Uterus (tissue), 4 donors: ENCODE data around the gene H6PD. TPM values are rescaled to one million over a fixed set of nuclear protein-coding genes. Genes with fewer than 3 reads are reported as not detected.

Experiments
- DNase-seq, 2 donors: peaks; one replicate each; pipeline ENCODE4 v3.0.0-alpha.2; 2019 to 2020
- H3K27ac ChIP-seq, 2 donors: fragments of 200-600 bp; sonication (generic); 1 replicate in 1 of 2; 2 replicates in 1 of 2; pipeline ENCODE4 v1.5.1; 2016 to 2018
- H3K27me3 ChIP-seq, 2 donors: fragments of 200-600 bp; sonication (generic); one replicate each; pipeline ENCODE4 v1.5.1; 2018 to 2019; ENCODE audit warnings: control low read depth in 1 of 2
- H3K36me3 ChIP-seq, 2 donors: fragments of 200-600 bp; sonication (generic); one replicate each; pipeline ENCODE4 v1.5.1; 2019; ENCODE audit warnings: control low read depth in 1 of 2
- H3K4me1 ChIP-seq, 2 donors: fragments of 200-600 bp; sonication (generic); one replicate each; pipeline ENCODE4 v1.5.1; 2018 to 2019; ENCODE audit warnings: control low read depth in 1 of 2
- H3K4me3 ChIP-seq, 2 donors: fragments of 200-600 bp; sonication (generic); 1 replicate in 1 of 2; 2 replicates in 1 of 2; pipeline ENCODE4 v1.5.1; 2018 to 2019; ENCODE audit warnings: mild to moderate bottlenecking in 1 of 2
- H3K9me3 ChIP-seq, 2 donors: fragments of 200-600 bp; sonication (generic); one replicate each; pipeline ENCODE4 v1.5.1; 2019; ENCODE audit warnings: control low read depth in 1 of 2
- CTCF ChIP-seq, 4 experiments: fragments of 200-600 bp in 2 of 4; fragments of 450-650 bp in 2 of 4; sonication (generic) in 2 of 4; IDR thresholded peaks; one replicate each; pipeline ENCODE4 v1.5.1; 2016 to 2019; ENCODE audit warnings: antibody characterized with exemption in 4 of 4, mild to moderate bottlenecking in 2 of 4, moderate library complexity in 1 of 4
- POLR2A ChIP-seq, 2 donors: fragments of 450-650 bp; IDR thresholded peaks; one replicate each; pipeline ENCODE4 v1.6.1; 2016; ENCODE audit warnings: antibody characterized with exemption in 2 of 2, mild to moderate bottlenecking in 1 of 2, moderate library complexity in 1 of 2
- intact Hi-C: fragments of 100-400 bp; cut with DNase I; formaldehyde crosslinking; loops from one replicate; pipeline ENCODE4 v1.15.1; 2023; ENCODE audit warnings: low total_unique reads
- total RNA-seq, 4 donors: library from RNA; depleted of rRNA in 3 of 4; stranded (reverse); fragments of >200 nt in 3 of 4; gene quantifications; one replicate each; pipeline versions ENCODE4 v1.1.0 to v1.2.4, GENCODE V29; 2014 to 2023
- donor health status: DM: yes; HTN: yes; CAD: no.

Gene H6PD
- total RNA-seq, 4 donors from 2014 or later, result 28.4 to 107 (median 49.7) TPM

DNA sequence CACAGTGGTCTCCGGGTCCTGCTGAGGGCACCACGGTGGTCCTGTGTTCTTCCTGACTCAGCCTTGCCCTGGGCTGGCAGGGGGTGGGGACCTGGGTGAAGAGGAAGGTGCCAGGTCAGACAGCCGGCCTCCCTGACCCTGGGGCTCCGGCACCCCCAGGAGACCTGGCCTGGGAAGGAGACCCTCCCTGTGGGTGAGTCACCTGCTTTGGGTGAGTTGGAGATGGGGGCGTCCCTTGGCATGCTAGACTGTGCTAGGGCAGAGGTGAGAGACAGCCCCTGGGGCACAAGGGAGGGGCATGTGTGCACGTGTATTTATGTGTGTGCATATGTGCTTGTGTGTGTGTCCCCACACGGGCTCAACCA is 81.5 kb downstream of the H6PD start:
- peaks cover 0 to 57% of the 10 kb centered on the region in 2 donors for H3K4me1 ChIP-seq
- DNase-seq, result no peak
- no peaks in the 10 kb centered on the region for H3K9me3 ChIP-seq
- H3K36me3 ChIP-seq, result no peaks in the 10 kb centered on the region
- no peak overlapping the region for H3K4me3 ChIP-seq
- no peaks in the 10 kb centered on the region for H3K27me3 ChIP-seq
- H3K27ac ChIP-seq, result peak overlapping the region; percentile 22 to 23
- intact Hi-C loops, result no loop called here
- no peak for TF ChIP-seq POLR2A (IDR thresholded peaks at IDR 0.05)
- TF ChIP-seq CTCF (IDR thresholded peaks at IDR 0.05), result no peak

- Histone ChIP-seq H3K27ac (peak overlapping the region in 1 of 2 donors; percentile 23), H3K4me1 (peaks cover 0 to 57% of the 10 kb centered on the region in 2 donors), H3K36me3 (no peaks in the 10 kb centered on the region), H3K27me3 (no peaks in the 10 kb centered on the region), H3K9me3 (no peaks in the 10 kb centered on the region), H3K4me3 (no peak overlapping the region)
- intact Hi-C loops, result no loop called here
- DNase-seq, result no peak
- no peak for TF ChIP-seq POLR2A (IDR thresholded peaks at IDR 0.05)
- TF ChIP-seq CTCF (IDR thresholded peaks at IDR 0.05), result no peak
Measured at GRCh38 chr1:9316512-9316911, 81.9 kb downstream of the H6PD start.

- intact Hi-C loops, result no loop called here
- Histone ChIP-seq H3K9me3 (no peaks in the 10 kb centered on the region), H3K27me3 (no peaks in the 10 kb centered on the region), H3K36me3 (no peaks in the 10 kb centered on the region), H3K4me3 (no peak overlapping the region), H3K4me1 (peaks cover 0 to 54% of the 10 kb centered on the region in 2 donors), H3K27ac (peak overlapping the region; percentile 69 to 80)
- no peak for DNase-seq
- TF ChIP-seq POLR2A (IDR thresholded peaks at IDR 0.05) (no peak), CTCF (IDR thresholded peaks at IDR 0.05) (no peak)
Measured at GRCh38 chr1:9317072-9317471, 82.5 kb downstream of the H6PD start.

- Histone ChIP-seq H3K27ac (peak overlapping the region; percentile 69 to 80), H3K4me1 (peaks cover 0 to 50% of the 10 kb centered on the region in 2 donors), H3K27me3 (no peaks in the 10 kb centered on the region), H3K36me3 (no peaks in the 10 kb centered on the region), H3K4me3 (peak overlapping the region in 1 of 2 donors; percentile 26), H3K9me3 (no peaks in the 10 kb centered on the region)
- no peak for TF ChIP-seq CTCF (IDR thresholded peaks at IDR 0.05)
- no peak for TF ChIP-seq POLR2A (IDR thresholded peaks at IDR 0.05)
- DNase-seq, result peak; percentile 80 to 82
- intact Hi-C loops, result no loop called here
Measured at GRCh38 chr1:9317591-9318417, 83.2 kb downstream of the H6PD start.

DNA sequence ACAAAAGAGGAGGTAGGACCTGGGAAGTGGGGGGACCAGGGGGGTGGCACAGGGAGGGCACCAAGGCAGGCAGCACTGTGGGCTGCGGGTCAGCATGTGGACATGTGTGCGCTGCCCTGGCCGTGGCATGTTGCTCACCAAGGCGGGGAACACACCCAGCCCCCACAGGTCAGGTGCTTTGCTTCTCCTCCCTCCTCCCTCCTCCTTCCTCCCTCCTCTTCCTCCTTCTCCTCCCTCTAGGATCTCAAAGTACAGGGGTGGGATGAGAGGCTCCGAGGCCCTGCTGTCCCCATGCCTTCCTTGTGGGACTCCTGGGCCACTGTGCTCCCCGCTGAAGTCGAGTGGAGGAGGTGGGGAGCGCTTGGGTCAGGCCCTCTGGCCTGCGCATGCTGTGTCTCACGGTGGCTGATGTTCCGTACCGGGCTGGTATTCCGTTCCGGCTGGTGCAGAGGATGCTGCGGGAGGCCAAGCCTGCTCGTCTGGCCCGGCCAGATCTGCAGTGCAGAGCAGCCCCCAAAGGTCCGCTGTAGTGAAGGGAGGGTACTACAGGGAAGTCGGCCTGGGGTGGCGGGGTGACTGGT is 84.7 kb downstream of the H6PD start:
- intact Hi-C loops, result no loop called here
- DNase-seq, result no peak
- no peaks in the 10 kb centered on the region for H3K36me3 ChIP-seq
- no peak overlapping the region for H3K4me3 ChIP-seq
- no peaks in the 10 kb centered on the region for H3K27me3 ChIP-seq
- H3K4me1 ChIP-seq, result peaks cover 0 to 47% of the 10 kb centered on the region in 2 donors
- H3K27ac ChIP-seq, result peak overlapping the region; percentile 15 to 80
- H3K9me3 ChIP-seq, result no peaks in the 10 kb centered on the region
- TF ChIP-seq POLR2A (IDR thresholded peaks at IDR 0.05), result no peak
- TF ChIP-seq CTCF (IDR thresholded peaks at IDR 0.05), result no peak
